Measurements from ENCODE around the gene UXT. TPM values are rescaled to one million over a fixed set of nuclear protein-coding genes. Genes with fewer than 3 reads are reported as not detected.

UXT gene
- total and polyA plus RNA-seq, 2 donors (not counting 1 experiment from before 2014, with no cell fraction given), result 111 to 141 TPM

- peak overlapping the region; percentile 79 for H3K4me2 ChIP-seq (ENCODE audit: extremely low read depth, insufficient read depth, low read length)
- peaks cover 2% of the 10 kb centered on the region for H3K4me1 ChIP-seq (ENCODE audit: control insufficient read depth, extremely low read depth, insufficient read depth, low read length)
- no peaks in the 10 kb centered on the region for H4K20me1 ChIP-seq (ENCODE audit: control insufficient read depth, extremely low read depth, insufficient read depth, low read length)
- peak overlapping the region; percentile 84 for H3K9ac ChIP-seq (ENCODE audit: insufficient read depth, low read length)
- no peak overlapping the region for H2AFZ ChIP-seq (ENCODE audit: low read length)
- H3K79me2 ChIP-seq (ENCODE audit: control insufficient read depth, insufficient read depth, low read length), result peaks cover 25% of the 10 kb centered on the region
- no peak for DNase-seq (ENCODE audit: low read depth in 2 of 2)
- H3K27me3 ChIP-seq (ENCODE audit: control insufficient read depth, insufficient read depth, low read length), result no peaks in the 10 kb centered on the region
- peak overlapping the region; percentile 89 for H3K27ac ChIP-seq (ENCODE audit: insufficient read depth, low read length)
- no peaks in the 10 kb centered on the region for H3K9me3 ChIP-seq (ENCODE audit: control insufficient read depth, insufficient read depth, low read depth, low read length)
- H3K36me3 ChIP-seq (ENCODE audit: control insufficient read depth, insufficient read depth, low read length), result peaks cover 5% of the 10 kb centered on the region
- TF ChIP-seq EZH2 (IDR thresholded peaks at IDR 0.05; ENCODE audit: low read length, missing control alignments) (no peak), CTCF (conservative IDR thresholded peaks at IDR 0.05 in 1 of 2, IDR thresholded peaks at IDR 0.05 in 1 of 2; ENCODE audit: low read depth in 1 of 2, low read length in 2 of 2) (no peak)
- peak overlapping the region; percentile 54 to 77 (median 71) for H3K4me3 ChIP-seq (replicated peaks in 1 of 4; ENCODE audit: control extremely low read depth in 1 of 4, insufficient read depth in 1 of 4, low read depth in 3 of 4, low read length in 4 of 4)
Measured at GRCh38 chrX:47649781-47650163, 9.2 kb downstream of the UXT start.

GRCh38 chrX:47649271-47649670 lies 9.7 kb downstream of the UXT start:
- no peak for TF ChIP-seq CTCF (conservative IDR thresholded peaks at IDR 0.05 in 1 of 2, IDR thresholded peaks at IDR 0.05 in 1 of 2; ENCODE audit: low read depth in 1 of 2, low read length in 2 of 2)
- TF ChIP-seq EZH2 (IDR thresholded peaks at IDR 0.05; ENCODE audit: low read length, missing control alignments), result no peak
- H3K9me3 ChIP-seq (ENCODE audit: control insufficient read depth, insufficient read depth, low read depth, low read length), result no peaks in the 10 kb centered on the region
- peak in 1 of 2 donors; percentile 20 for DNase-seq (ENCODE audit: low read depth in 2 of 2)
- no peaks in the 10 kb centered on the region for H3K27me3 ChIP-seq (ENCODE audit: control insufficient read depth, insufficient read depth, low read length)
- peaks cover 5% of the 10 kb centered on the region for H3K36me3 ChIP-seq (ENCODE audit: control insufficient read depth, insufficient read depth, low read length)
- peak overlapping the region; percentile 50 for H3K9ac ChIP-seq (ENCODE audit: insufficient read depth, low read length)
- H3K4me1 ChIP-seq (ENCODE audit: control insufficient read depth, extremely low read depth, insufficient read depth, low read length), result peaks cover 5% of the 10 kb centered on the region
- H3K4me3 ChIP-seq (replicated peaks in 1 of 4; ENCODE audit: control extremely low read depth in 1 of 4, insufficient read depth in 1 of 4, low read depth in 3 of 4, low read length in 4 of 4), result peak overlapping the region; percentile 54 to 77 (median 68)
- peak overlapping the region; percentile 89 for H3K27ac ChIP-seq (ENCODE audit: insufficient read depth, low read length)
- H4K20me1 ChIP-seq (ENCODE audit: control insufficient read depth, extremely low read depth, insufficient read depth, low read length), result no peaks in the 10 kb centered on the region
- H3K79me2 ChIP-seq (ENCODE audit: control insufficient read depth, insufficient read depth, low read length), result peaks cover 29% of the 10 kb centered on the region
- no peak overlapping the region for H2AFZ ChIP-seq (ENCODE audit: low read length)
- peak overlapping the region; percentile 79 for H3K4me2 ChIP-seq (ENCODE audit: extremely low read depth, insufficient read depth, low read length)

- Histone ChIP-seq H3K27ac (ENCODE audit: insufficient read depth, low read length) (peak overlapping the region; percentile 89), H4K20me1 (ENCODE audit: control insufficient read depth, extremely low read depth, insufficient read depth, low read length) (no peaks in the 10 kb centered on the region), H3K36me3 (ENCODE audit: control insufficient read depth, insufficient read depth, low read length) (peaks cover 5% of the 10 kb centered on the region), H3K79me2 (ENCODE audit: control insufficient read depth, insufficient read depth, low read length) (peaks cover 30% of the 10 kb centered on the region), H3K4me1 (ENCODE audit: control insufficient read depth, extremely low read depth, insufficient read depth, low read length) (peaks cover 6% of the 10 kb centered on the region), H3K4me3 (replicated peaks in 1 of 4; ENCODE audit: control extremely low read depth in 1 of 4, insufficient read depth in 1 of 4, low read depth in 3 of 4, low read length in 4 of 4) (peak overlapping the region in 3 of 4 experiments; percentile 60 to 77 (median 77)), H2AFZ (ENCODE audit: low read length) (no peak overlapping the region), H3K27me3 (ENCODE audit: control insufficient read depth, insufficient read depth, low read length) (no peaks in the 10 kb centered on the region), H3K4me2 (ENCODE audit: extremely low read depth, insufficient read depth, low read length) (peak overlapping the region; percentile 79), H3K9me3 (ENCODE audit: control insufficient read depth, insufficient read depth, low read depth, low read length) (no peaks in the 10 kb centered on the region), H3K9ac (ENCODE audit: insufficient read depth, low read length) (no peak overlapping the region)
- no peak for TF ChIP-seq CTCF (conservative IDR thresholded peaks at IDR 0.05 in 1 of 2, IDR thresholded peaks at IDR 0.05 in 1 of 2; ENCODE audit: low read depth in 1 of 2, low read length in 2 of 2)
- no peak for TF ChIP-seq EZH2 (IDR thresholded peaks at IDR 0.05; ENCODE audit: low read length, missing control alignments)
- DNase-seq (ENCODE audit: low read depth in 2 of 2), result peak in 1 of 2 donors; percentile 22
Measured at GRCh38 chrX:47648376-47648775, 10.6 kb downstream of the UXT start.
